Right renal pelvis (tissue), 4 donors: ENCODE data around the gene SUMF2. TPM values are rescaled to one million over a fixed set of nuclear protein-coding genes. Genes with fewer than 3 reads are reported as not detected.
A peak's percentile ranks its signal among the peaks of the same experiment; 100 is the strongest.
"Not testable (repeated sequence)": the region's sequence is repeated elsewhere in the genome, so short reads cannot be mapped to it uniquely, and the experiment has no call there.

Experiments
- DNase-seq, 4 donors: peaks; one replicate each; pipeline ENCODE4 v3.0.0-alpha.2; 2013; ENCODE audit warnings: low read depth in 4 of 4, low spot score in 3 of 4, missing footprints in 1 of 4
- polyA plus RNA-seq, 4 donors: library from polyadenylated mRNA; unstranded; fragments of 120-200 nt; gene quantifications; one replicate each; pipeline ENCODE4 v1.2.1, GENCODE V29; 2013; ENCODE audit not compliant: insufficient read length in 4 of 4

The SUMF2 gene
- polyA plus RNA-seq, 4 donors, result 74.6 to 143 (median 127) TPM

- DNase-seq, result not testable (repeated sequence)
Measured at GRCh38 chr7:56104138-56104537, 40.1 kb downstream of the SUMF2 start.

GRCh38 chr7:56105508-56105907, 41.4 kb downstream of the SUMF2 start:
- DNase-seq, result no peak

- peak; percentile 92 to 97 (median 96) for DNase-seq
Measured at GRCh38 chr7:56106108-56107073, 42.3 kb downstream of the SUMF2 start, which contains the start of gene CHCHD2. Gene CHCHD2, minus strand, starts transcription at chr7:56106476. Its CDS starts 63 bp downstream, at chr7:56106413.

- DNase-seq, result no peak
Measured at GRCh38 chr7:56107954-56108258, 43.8 kb downstream of the SUMF2 start.

- DNase-seq, result no peak
Measured at GRCh38 chr7:56110611-56111010, 46.5 kb downstream of the SUMF2 start.

- not testable (repeated sequence) for DNase-seq
Measured at GRCh38 chr7:56112244-56112643, 48.2 kb downstream of the SUMF2 start.

- peak in 1 of 4 donors; percentile 32 for DNase-seq
Measured at GRCh38 chr7:56115852-56116538, 51.9 kb downstream of the SUMF2 start, which contains the start of gene NUPR2. Gene NUPR2, minus strand, starts transcription at chr7:56116417. Its CDS starts 103 bp downstream, at chr7:56116314.

- DNase-seq, result no peak
Measured at GRCh38 chr7:56121440-56121839, 57.4 kb downstream of the SUMF2 start.

- DNase-seq, result no peak
Measured at GRCh38 chr7:56124981-56125380, 60.9 kb downstream of the SUMF2 start.

GRCh38 chr7:56125831-56126230, 61.7 kb downstream of the SUMF2 start:
- DNase-seq, result no peak

- no peak for DNase-seq
Measured at GRCh38 chr7:56127241-56127975, 63.3 kb downstream of the SUMF2 start.

Other genes starting within 250 kb of the SUMF2 start
- under 1 TPM; 0.17 to 0.46 (median 0.32) TPM for gene SEPTIN14, start 201.5 kb upstream of the SUMF2 start, polyA plus RNA-seq
- 10 to 100 TPM; 11.2 to 14.1 (median 12.3) TPM for gene ZNF713, start 176.8 kb upstream of the SUMF2 start, polyA plus RNA-seq
- gene MRPS17, start 112.4 kb upstream of the SUMF2 start, polyA plus RNA-seq, result 10 to 100 TPM; 16.7 to 22.8 (median 18.4) TPM
- gene NIPSNAP2, start 99.7 kb upstream of the SUMF2 start, polyA plus RNA-seq, result 100 to 1,000 TPM; 109 to 141 (median 124) TPM
- gene PSPH, start 12.8 kb upstream of the SUMF2 start, polyA plus RNA-seq, result 10 to 100 TPM; 35.0 to 44.4 (median 37.1) TPM
- 100 to 1,000 TPM; 201 to 229 (median 221) TPM for gene CCT6A, start 12.5 kb upstream of the SUMF2 start, polyA plus RNA-seq
- 1 to 10 TPM in 2 of 4 donors, under 1 TPM in 2; 0.94 to 1.5 (median 1.1) TPM for gene PHKG1, start 28.7 kb downstream of the SUMF2 start, polyA plus RNA-seq
- 100 to 1,000 TPM; 256 to 315 (median 289) TPM for gene CHCHD2, start 42.2 kb downstream of the SUMF2 start, polyA plus RNA-seq
- 1 to 10 TPM; 2.0 to 4.3 (median 2.8) TPM for gene NUPR2, start 52.1 kb downstream of the SUMF2 start, polyA plus RNA-seq